Uterus (tissue), 2 donors: Measurements from ENCODE around the gene ZNF385C.

Experiments
- CTCF ChIP-seq, 4 experiments: fragments of 200-600 bp in 2 of 4; fragments of 450-650 bp in 2 of 4; sonication (generic) in 2 of 4; IDR thresholded peaks; one replicate each; pipeline ENCODE4 v1.5.1; 2016 to 2019; ENCODE audit warnings: antibody characterized with exemption in 4 of 4, mild to moderate bottlenecking in 2 of 4, moderate library complexity in 1 of 4
- POLR2A ChIP-seq, 2 donors: fragments of 450-650 bp; IDR thresholded peaks; one replicate each; pipeline ENCODE4 v1.6.1; 2016; ENCODE audit warnings: antibody characterized with exemption in 2 of 2, mild to moderate bottlenecking in 1 of 2, moderate library complexity in 1 of 2

- TF ChIP-seq CTCF (IDR thresholded peaks at IDR 0.05) = no peak
- TF ChIP-seq POLR2A (IDR thresholded peaks at IDR 0.05) = no peak
Observed at GRCh38 chr17:42056635-42057034, 41.6 kb downstream of the ZNF385C start.
